Measurements from ENCODE around the gene HAUS8. TPM values are rescaled to one million over a fixed set of nuclear protein-coding genes. Genes with fewer than 3 reads are reported as not detected.

HAUS8 gene
- total and polyA plus RNA-seq, 2 of the 13 experiments (the other 11 are each of a cell fraction or from before 2014, with no cell fraction given) = 7.8 to 17.5 TPM

GRCh38 chr19:17086120-17086519 is 10.9 kb upstream of the HAUS8 start:
- FAIRE-seq (no peak), DNase-seq (ENCODE audit: low spot score) (no peak), ATAC-seq (no peak)
- Histone ChIP-seq H3K4me3 (replicated peaks in 1 of 3; ENCODE audit: insufficient read depth in 1 of 3, low read depth in 2 of 3, low read length in 3 of 3) (no peak overlapping the region), H2AFZ (ENCODE audit: low read length) (no peak overlapping the region), H3K4me2 (ENCODE audit: low read depth, low read length) (no peak overlapping the region), H4K20me1 (ENCODE audit: insufficient read depth, low read length) (no peaks in the 10 kb centered on the region), H3K27ac (ENCODE audit: extremely low read length, insufficient read depth, low read length) (no peak overlapping the region), H3K36me3 (replicated peaks in 1 of 2; ENCODE audit: control insufficient read depth in 1 of 2, insufficient read depth in 2 of 2, low read length in 2 of 2) (peaks cover 0 to 9% of the 10 kb centered on the region in 2 experiments; a peak in 2 of 5 replicates), H3K27me3 (ENCODE audit: control insufficient read depth in 1 of 2, insufficient read depth in 2 of 2, low read length in 2 of 2) (no peaks in the 10 kb centered on the region), H3K4me1 (ENCODE audit: insufficient read depth, low read length) (peaks cover 6% of the 10 kb centered on the region; the same call in 1 of the 2 replicates), H3K9ac (ENCODE audit: insufficient read depth, low read depth, low read length) (no peak overlapping the region), H3K9me3 (ENCODE audit: low read length) (no peaks in the 10 kb centered on the region), H3K79me2 (ENCODE audit: insufficient read depth, low read length) (peaks cover 35% of the 10 kb centered on the region)
- TF ChIP-seq TAF15 (IDR thresholded peaks at IDR 0.05; ENCODE audit: low read depth, low read length, poor library complexity, severe bottlenecking) = no peak
- no peak for TF ChIP-seq SOX13 (IDR thresholded peaks at IDR 0.05)
- TF ChIP-seq SOX13 (CRISPR knock-in tag; conservative IDR thresholded peaks at IDR 0.05 in 1 of 2, IDR thresholded peaks at IDR 0.05 in 1 of 2) = no peak
- TF ChIP-seq PCBP2 (optimal IDR thresholded peaks at IDR 0.05; ENCODE audit: low read depth, low read length, poor library complexity, severe bottlenecking) = no peak
- no peak for TF ChIP-seq NFAT5 (CRISPR knock-in tag; IDR thresholded peaks at IDR 0.05)
- no peak for TF ChIP-seq DPF2 (CRISPR knock-in tag; IDR thresholded peaks at IDR 0.05; ENCODE audit: borderline replicate concordance, low read depth)
- TF ChIP-seq CBX2 (IDR thresholded peaks at IDR 0.05; ENCODE audit: low read depth, low read length) = no peak
- no peak for TF ChIP-seq CBX2 (CRISPR knock-in tag; IDR thresholded peaks at IDR 0.05; ENCODE audit: low read depth)
- no peak for TF ChIP-seq ZNF549 (CRISPR knock-in tag; IDR thresholded peaks at IDR 0.05)
- TF ChIP-seq ZNF83 (CRISPR knock-in tag; IDR thresholded peaks at IDR 0.05; ENCODE audit: borderline replicate concordance) = no peak
- 85% methylated on average over 12 of the region's 14 CpGs for WGBS (ENCODE audit: low lambda C conversion rate)
- in situ Hi-C loops (cut with HindIII; ENCODE audit: extremely low pct_ligation_motif_present, low pct_unique_long_range_greater_than_20kb) (no loop called here), intact Hi-C loops (cut with micrococcal nuclease; ENCODE audit: unreplicated experiment) (no loop called here)
- POLR2A ChIA-PET = no interaction called here
- CTCF ChIA-PET (ENCODE audit: low intra/inter-chr PET ratio, low total read pairs) = no interaction called here
- BruUV-seq (replicated peaks) = no TSS peak

Measured in HepG2 (cell line).